Measurements from ENCODE around the gene RFNG. TPM values are rescaled to one million over a fixed set of nuclear protein-coding genes. Genes with fewer than 3 reads are reported as not detected.
A peak's percentile ranks its signal among the peaks of the same experiment; 100 is the strongest.

RFNG gene
- total RNA-seq, 6 donors from 2014 or later, result 25.0 to 101 (median 37.5) TPM

DNA sequence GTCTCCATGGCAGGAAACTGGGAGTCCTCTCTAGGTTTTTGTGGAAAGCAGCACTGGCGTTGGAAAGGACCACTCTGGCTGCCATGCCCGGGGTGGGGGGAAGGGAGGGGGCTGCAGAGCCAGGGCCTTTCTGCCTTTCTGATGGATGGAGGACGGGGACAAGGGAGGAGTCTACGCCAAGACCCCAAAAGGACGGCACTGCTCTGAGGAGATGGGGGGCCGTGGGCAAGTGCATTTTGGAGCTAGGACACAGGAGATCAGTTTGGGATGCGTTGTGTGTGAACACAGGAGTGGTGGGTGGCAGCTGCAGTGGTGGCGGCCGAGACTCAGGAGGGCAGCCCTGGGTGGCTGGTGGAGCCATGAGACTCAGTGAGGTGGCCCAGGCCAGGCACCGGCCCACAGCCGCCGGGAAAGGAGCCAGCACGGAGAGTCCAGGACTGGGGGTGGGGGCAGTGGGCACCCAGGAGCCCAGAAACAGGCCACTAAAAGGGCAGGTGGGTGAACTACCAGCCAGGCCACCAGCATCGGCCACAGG is 31.0 kb downstream of the RFNG start:
- Histone ChIP-seq H3K4me3 (no peak overlapping the region), H3K9me3 (no peaks in the 10 kb centered on the region), H3K4me1 (peaks cover 21 to 53% (median 41%) of the 10 kb centered on the region in 4 donors), H3K27ac (no peak overlapping the region), H3K27me3 (no peaks in the 10 kb centered on the region), H3K36me3 (peaks cover 0 to 21% (median 2%) of the 10 kb centered on the region in 4 donors)
- peak in 1 of 2 donors; percentile 87 for DNase-seq
- ATAC-seq (ENCODE audit: low FRiP score in 2 of 2), result no peak
- TF ChIP-seq POLR2AphosphoS5 (IDR thresholded peaks at IDR 0.05) (no peak), POLR2A (IDR thresholded peaks at IDR 0.05) (no peak), EP300 (IDR thresholded peaks at IDR 0.05) (no peak)
- TF ChIP-seq, protein P1, sequence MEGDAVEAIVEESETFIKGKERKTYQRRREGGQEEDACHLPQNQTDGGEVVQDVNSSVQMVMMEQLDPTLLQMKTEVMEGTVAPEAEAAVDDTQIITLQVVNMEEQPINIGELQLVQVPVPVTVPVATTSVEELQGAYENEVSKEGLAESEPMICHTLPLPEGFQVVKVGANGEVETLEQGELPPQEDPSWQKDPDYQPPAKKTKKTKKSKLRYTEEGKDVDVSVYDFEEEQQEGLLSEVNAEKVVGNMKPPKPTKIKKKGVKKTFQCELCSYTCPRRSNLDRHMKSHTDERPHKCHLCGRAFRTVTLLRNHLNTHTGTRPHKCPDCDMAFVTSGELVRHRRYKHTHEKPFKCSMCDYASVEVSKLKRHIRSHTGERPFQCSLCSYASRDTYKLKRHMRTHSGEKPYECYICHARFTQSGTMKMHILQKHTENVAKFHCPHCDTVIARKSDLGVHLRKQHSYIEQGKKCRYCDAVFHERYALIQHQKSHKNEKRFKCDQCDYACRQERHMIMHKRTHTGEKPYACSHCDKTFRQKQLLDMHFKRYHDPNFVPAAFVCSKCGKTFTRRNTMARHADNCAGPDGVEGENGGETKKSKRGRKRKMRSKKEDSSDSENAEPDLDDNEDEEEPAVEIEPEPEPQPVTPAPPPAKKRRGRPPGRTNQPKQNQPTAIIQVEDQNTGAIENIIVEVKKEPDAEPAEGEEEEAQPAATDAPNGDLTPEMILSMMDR (IDR thresholded peaks at IDR 0.05), result no peak
- WGBS, 2 donors, result 77 to 85% methylated on average over 11 to 14 of the region's 14 CpGs

DNA sequence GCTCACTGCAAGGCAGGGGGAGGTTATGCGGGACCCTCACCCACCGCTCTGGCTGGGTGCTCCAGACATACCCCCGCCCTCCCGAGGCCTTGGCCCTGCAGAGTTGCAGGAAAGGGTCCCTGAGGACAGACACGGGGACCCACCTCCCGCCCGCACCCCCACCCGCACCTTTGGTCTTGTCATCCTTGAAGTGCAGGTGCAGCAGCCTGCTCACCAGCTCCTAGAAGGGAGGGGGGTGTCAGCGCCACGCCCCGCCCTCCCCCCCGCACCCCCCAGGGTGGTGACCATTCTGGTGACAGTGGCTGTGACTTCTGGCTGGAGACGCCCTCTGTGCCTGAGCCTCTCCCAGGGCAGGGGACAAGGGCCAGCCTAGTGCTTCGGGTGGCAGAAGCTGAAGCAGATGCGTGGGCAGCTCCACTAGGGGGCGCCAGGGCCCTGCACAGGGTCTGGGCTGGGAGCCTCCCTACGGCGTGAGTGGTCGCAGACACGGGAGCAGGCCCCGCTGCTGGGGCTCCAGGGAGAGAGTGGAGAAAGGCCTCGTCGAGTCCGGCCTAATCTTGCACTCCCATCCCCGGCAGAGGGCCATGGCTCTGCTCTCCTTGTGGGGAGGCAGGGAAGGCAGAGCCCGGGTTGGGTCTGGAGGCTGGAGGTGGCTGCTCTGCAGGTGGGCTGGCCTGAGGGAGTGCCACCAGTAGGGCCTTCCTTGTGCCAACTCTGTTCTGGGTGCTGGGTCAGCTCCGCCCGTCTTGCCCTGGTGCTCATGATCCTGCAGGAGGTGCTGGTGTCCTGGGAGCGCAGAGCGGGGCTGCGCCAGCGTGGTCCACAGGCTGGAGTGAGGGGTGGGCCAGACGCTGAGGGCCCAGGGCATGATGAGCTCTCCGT is 31.7 kb downstream of the RFNG start:
- H3K4me3 ChIP-seq, result no peak overlapping the region
- H3K4me1 ChIP-seq, result peaks cover 21 to 54% (median 41%) of the 10 kb centered on the region in 4 donors
- H3K27ac ChIP-seq, result no peak overlapping the region
- no peaks in the 10 kb centered on the region for H3K9me3 ChIP-seq
- no peak for ATAC-seq (ENCODE audit: low FRiP score in 2 of 2)
- WGBS, 2 donors, result 57 to 65% methylated on average over 13 to 22 of the region's 34 CpGs
- TF ChIP-seq POLR2A (IDR thresholded peaks at IDR 0.05) (no peak), POLR2AphosphoS5 (IDR thresholded peaks at IDR 0.05) (no peak), EP300 (IDR thresholded peaks at IDR 0.05) (no peak)
- TF ChIP-seq, protein P1 (IDR thresholded peaks at IDR 0.05), result peak; percentile 61 to 74 (median 72)
- peaks cover 0 to 21% (median 2%) of the 10 kb centered on the region in 4 donors for H3K36me3 ChIP-seq
- no peaks in the 10 kb centered on the region for H3K27me3 ChIP-seq
- DNase-seq, result peak; percentile 63 to 89

DNA sequence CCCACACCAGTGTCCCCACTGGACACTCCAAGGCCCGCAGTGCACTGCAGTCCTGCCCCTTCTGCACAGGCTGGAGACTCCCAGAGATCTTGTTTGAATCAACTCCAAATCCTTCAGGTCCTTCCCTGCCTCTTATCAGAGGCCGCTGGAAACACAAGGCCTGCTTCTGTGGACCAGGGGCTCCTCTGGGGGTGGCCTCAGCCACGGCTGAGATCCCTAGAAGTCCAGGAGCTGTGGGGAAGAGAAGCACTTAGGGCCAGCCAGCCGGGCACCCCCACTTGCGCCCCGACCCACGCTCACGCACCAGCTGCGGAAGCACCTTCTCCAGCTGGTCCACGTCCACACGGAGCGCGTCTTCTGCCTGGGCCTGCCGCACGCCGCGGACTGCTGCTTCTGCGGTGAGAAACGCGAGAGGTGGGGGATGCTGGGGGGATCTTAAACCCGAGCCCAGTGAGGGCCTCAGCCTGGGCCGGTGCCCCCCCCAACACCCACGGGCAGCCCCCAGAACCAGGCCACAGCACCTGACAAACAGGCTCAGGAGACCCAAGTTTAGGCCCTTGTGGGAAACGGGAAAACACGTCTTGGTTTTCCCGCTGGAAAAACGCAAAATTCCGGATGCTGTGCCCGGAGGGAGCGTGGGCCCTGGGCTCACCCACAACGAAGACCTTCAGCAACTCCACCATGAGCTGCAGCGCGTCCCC is 32.5 kb downstream of the RFNG start:
- DNase-seq (peak in 1 of 2 donors; percentile 82), ATAC-seq (ENCODE audit: low FRiP score in 2 of 2) (no peak)
- Histone ChIP-seq H3K4me1 (peaks cover 20 to 60% (median 42%) of the 10 kb centered on the region in 4 donors), H3K36me3 (peaks cover 0 to 21% (median 2%) of the 10 kb centered on the region in 4 donors), H3K4me3 (no peak overlapping the region), H3K9me3 (no peaks in the 10 kb centered on the region), H3K27me3 (no peaks in the 10 kb centered on the region), H3K27ac (peak overlapping the region in 1 of 4 donors; percentile 54)
- 85 to 88% methylated on average over 7 to 16 of the region's 33 CpGs for WGBS, 2 donors
- TF ChIP-seq EP300 (IDR thresholded peaks at IDR 0.05) (no peak), POLR2A (IDR thresholded peaks at IDR 0.05) (no peak)

DNA sequence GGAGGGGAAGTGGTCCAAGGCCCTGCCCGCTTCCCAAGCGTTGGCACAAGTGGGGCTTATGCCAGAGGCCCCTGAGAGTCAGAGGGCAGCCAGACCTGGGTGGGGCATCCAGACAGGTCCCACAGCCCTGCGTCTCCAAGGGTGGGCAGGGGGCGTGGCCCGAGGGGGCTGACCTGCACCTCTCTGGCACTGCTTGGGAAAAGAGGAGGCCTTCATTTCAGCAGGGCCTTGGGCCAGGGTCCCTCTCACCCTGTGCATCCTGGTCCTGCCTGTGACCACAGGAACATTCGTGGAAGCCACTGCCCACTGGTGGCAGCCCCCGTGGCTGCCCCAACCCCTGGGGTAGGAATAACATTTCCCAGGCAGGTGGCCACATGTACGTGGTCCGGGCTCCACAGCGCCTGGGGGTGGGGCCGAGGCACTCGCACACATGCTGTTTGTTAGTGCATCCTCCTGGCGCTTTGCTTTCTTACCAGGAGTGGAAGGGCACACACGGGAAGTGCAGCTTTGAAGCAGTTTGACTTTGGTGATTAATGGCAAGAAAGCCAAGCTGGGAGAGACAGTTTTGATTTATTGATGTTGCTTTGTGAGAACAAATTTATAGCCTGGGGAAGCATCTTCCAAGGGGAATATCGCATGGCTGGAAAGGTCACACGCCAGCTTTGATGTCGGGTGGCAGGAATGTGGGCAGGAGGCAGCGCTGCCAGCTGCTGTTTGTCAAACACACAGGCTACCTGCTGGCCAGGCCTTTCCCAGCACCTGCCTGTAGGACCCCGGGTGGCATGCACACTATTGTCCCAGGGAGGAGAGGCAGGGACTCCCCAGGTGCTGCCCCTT is 33.2 kb downstream of the RFNG start:
- Histone ChIP-seq H3K4me3 (no peak overlapping the region), H3K36me3 (peaks cover 0 to 21% (median 2%) of the 10 kb centered on the region in 4 donors), H3K27ac (peak overlapping the region in 2 of 4 donors; percentile 17 to 54), H3K27me3 (no peaks in the 10 kb centered on the region), H3K4me1 (peaks cover 13 to 59% (median 39%) of the 10 kb centered on the region in 4 donors), H3K9me3 (no peaks in the 10 kb centered on the region)
- TF ChIP-seq, protein P1 (IDR thresholded peaks at IDR 0.05), result no peak
- TF ChIP-seq POLR2A (IDR thresholded peaks at IDR 0.05) (no peak), EP300 (IDR thresholded peaks at IDR 0.05) (no peak), POLR2AphosphoS5 (IDR thresholded peaks at IDR 0.05) (no peak)
- no peak for ATAC-seq (ENCODE audit: low FRiP score in 2 of 2)
- peak in 1 of 2 donors; percentile 83 for DNase-seq
- WGBS, 2 donors, result 54 to 78% methylated on average over 3 to 19 of the region's 19 CpGs
